HepG2 (cell line): ENCODE results near the gene ACSS1. TPM values are rescaled to one million over a fixed set of nuclear protein-coding genes. Genes with fewer than 3 reads are reported as not detected.
A peak's percentile ranks its signal among the peaks of the same experiment; 100 is the strongest.

Source experiments
- KAT8 ChIP-seq: IDR thresholded peaks from 2 replicates; pipeline ENCODE4 v1.6.1; 2016; ENCODE audit warnings: missing genetic modification reagents, missing compliant biosample characterization
- NFE2L1 ChIP-seq: sonication (generic); formaldehyde crosslinking; IDR thresholded peaks from 2 replicates; pipeline ENCODE4 v1.4.0; 2020; ENCODE audit warnings: missing genetic modification reagents, mild to moderate bottlenecking, borderline replicate concordance
- NFYB ChIP-seq: sonication (generic); formaldehyde crosslinking; IDR thresholded peaks from 2 replicates; pipeline ENCODE4 v1.4.0; 2020; ENCODE audit warnings: missing genetic modification reagents
- RNF2 ChIP-seq: fragments of 450-650 bp; conservative IDR thresholded peaks from 2 replicates; pipeline ENCODE4 v1.6.1; 2016; ENCODE audit warnings: low read depth
- SKI ChIP-seq: fragments of 450-650 bp; IDR thresholded peaks from one replicate; pipeline ENCODE4 v1.6.1; 2018; ENCODE audit warnings: mild to moderate bottlenecking; ENCODE audit not compliant: partially characterized antibody
- ZFYVE20 ChIP-seq: sonication (generic); formaldehyde crosslinking; IDR thresholded peaks from 2 replicates; pipeline ENCODE4 v1.8.0; 2023; ENCODE audit warnings: low read depth, mild to moderate bottlenecking, moderate library complexity, missing genetic modification reagents, borderline replicate concordance
- ZNF749 ChIP-seq: sonication (generic); formaldehyde crosslinking; IDR thresholded peaks from 2 replicates; pipeline ENCODE4 v1.8.0; 2022; ENCODE audit warnings: mild to moderate bottlenecking, missing genetic modification reagents, moderate library complexity, borderline replicate concordance
- ZNF761 ChIP-seq: sonication (generic); formaldehyde crosslinking; conservative IDR thresholded peaks from 2 replicates; pipeline ENCODE4 v1.4.0; 2020; ENCODE audit warnings: mild to moderate bottlenecking, missing genetic modification reagents
- polyA plus RNA-seq, 8 experiments: library from polyadenylated mRNA; depleted of rRNA in 3 of 8; stranded (reverse) in 7 of 8; unstranded in 1 of 8; fragments of >200 nt; fragmentation: Illumina TruSeq in 4 of 8; extraction: Trizol in 4 of 8; gene quantifications; 2 replicates each; pipeline versions ENCODE4 v1.2.1 to v1.2.3, GENCODE V29; 2011 to 2016; ENCODE audit warnings: low read depth in 4 of 8, missing spikeins in 1 of 8, mixed read lengths in 1 of 8; ENCODE audit not compliant: insufficient read depth in 1 of 8
- total RNA-seq, 5 experiments: library from RNA; depleted of rRNA; stranded (reverse); fragments of >200 nt; fragmentation: Illumina TruSeq; extraction: Trizol; gene quantifications; 2 replicates each; pipeline ENCODE4 v1.2.3, GENCODE V29; 2016; ENCODE audit warnings: low read depth in 1 of 5
- TF ChIP-seq, protein P1 (sequence below): sonication (generic); formaldehyde crosslinking; IDR thresholded peaks from 2 replicates; pipeline ENCODE4 v1.5.1; 2020; ENCODE audit warnings: missing genetic modification reagents, mild to moderate bottlenecking, borderline replicate concordance
- TF ChIP-seq, protein P2 (sequence below): IDR thresholded peaks from 2 replicates; pipeline ENCODE4 v1.4.0; 2020; ENCODE audit warnings: mild to moderate bottlenecking, missing genetic modification reagents
- TF ChIP-seq, protein P3 (sequence below): sonication (generic); formaldehyde crosslinking; IDR thresholded peaks from 2 replicates; pipeline ENCODE4 v1.8.0; 2022; ENCODE audit warnings: mild to moderate bottlenecking, missing genetic modification reagents
- TF ChIP-seq, protein P4 (sequence below): sonication (generic); formaldehyde crosslinking; IDR thresholded peaks from 2 replicates; pipeline ENCODE4 v1.8.0; 2022; ENCODE audit warnings: mild to moderate bottlenecking, missing genetic modification reagents, moderate library complexity
- TF ChIP-seq, protein P5 (sequence below): sonication (generic); formaldehyde crosslinking; IDR thresholded peaks from 2 replicates; pipeline ENCODE4 v1.9.0; 2022; ENCODE audit warnings: missing genetic modification reagents, mild to moderate bottlenecking, borderline replicate concordance
- TF ChIP-seq, protein P6 (sequence below): sonication (generic); formaldehyde crosslinking; IDR thresholded peaks from 2 replicates; pipeline ENCODE4 v1.8.0; 2022; ENCODE audit warnings: missing genetic modification reagents, mild to moderate bottlenecking, moderate library complexity, borderline replicate concordance

ACSS1 gene
- total and polyA plus RNA-seq, 2 of the 13 experiments (the other 11 are each of a cell fraction or from before 2014, with no cell fraction given), result 15.2 to 41.6 TPM

DNA sequence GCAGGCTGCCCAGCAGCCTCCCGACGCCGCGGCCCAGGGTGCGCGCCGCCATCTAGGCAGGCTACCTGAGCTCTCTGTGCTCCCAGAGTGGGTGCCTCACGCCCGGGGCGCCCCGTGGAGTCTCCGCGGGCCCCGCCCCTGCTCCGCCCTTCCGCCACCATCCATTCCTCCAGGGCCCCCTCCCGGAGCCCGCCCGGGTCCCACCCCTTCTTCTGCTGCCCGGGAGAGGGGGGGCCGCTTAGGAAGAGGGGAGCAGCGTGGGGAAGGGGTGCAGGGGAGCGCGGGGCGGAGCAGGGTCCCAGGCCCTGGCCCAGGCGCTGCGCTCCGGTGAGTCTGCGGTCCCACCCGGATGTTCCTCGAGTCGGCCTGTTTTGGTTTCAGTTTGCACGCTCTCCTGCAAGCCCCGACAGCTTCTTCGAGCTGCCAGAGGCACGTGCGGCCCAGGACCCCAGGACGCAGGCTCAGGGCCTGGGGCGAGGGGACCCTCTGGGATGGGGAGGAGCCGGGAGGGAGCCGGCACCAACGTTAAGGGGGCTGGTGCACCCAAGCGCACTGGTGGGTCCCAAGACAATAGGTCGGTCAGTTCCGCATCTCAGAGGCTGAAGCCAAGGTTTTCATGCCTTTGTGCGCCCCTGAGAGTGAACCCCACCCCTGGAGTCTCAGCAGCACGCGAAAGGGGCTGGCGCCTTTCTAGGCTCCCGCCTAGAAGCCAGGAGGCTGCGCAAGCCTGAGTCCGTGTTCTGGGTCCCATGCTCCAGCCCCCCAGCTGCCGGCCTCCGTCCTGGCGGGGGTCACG lies at the start of gene ACSS1 (continued):
- TF ChIP-seq, protein P1, sequence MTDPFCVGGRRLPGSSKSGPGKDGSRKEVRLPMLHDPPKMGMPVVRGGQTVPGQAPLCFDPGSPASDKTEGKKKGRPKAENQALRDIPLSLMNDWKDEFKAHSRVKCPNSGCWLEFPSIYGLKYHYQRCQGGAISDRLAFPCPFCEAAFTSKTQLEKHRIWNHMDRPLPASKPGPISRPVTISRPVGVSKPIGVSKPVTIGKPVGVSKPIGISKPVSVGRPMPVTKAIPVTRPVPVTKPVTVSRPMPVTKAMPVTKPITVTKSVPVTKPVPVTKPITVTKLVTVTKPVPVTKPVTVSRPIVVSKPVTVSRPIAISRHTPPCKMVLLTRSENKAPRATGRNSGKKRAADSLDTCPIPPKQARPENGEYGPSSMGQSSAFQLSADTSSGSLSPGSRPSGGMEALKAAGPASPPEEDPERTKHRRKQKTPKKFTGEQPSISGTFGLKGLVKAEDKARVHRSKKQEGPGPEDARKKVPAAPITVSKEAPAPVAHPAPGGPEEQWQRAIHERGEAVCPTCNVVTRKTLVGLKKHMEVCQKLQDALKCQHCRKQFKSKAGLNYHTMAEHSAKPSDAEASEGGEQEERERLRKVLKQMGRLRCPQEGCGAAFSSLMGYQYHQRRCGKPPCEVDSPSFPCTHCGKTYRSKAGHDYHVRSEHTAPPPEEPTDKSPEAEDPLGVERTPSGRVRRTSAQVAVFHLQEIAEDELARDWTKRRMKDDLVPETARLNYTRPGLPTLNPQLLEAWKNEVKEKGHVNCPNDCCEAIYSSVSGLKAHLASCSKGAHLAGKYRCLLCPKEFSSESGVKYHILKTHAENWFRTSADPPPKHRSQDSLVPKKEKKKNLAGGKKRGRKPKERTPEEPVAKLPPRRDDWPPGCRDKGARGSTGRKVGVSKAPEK (CRISPR knock-in tag), result no peak
- TF ChIP-seq, protein P2, sequence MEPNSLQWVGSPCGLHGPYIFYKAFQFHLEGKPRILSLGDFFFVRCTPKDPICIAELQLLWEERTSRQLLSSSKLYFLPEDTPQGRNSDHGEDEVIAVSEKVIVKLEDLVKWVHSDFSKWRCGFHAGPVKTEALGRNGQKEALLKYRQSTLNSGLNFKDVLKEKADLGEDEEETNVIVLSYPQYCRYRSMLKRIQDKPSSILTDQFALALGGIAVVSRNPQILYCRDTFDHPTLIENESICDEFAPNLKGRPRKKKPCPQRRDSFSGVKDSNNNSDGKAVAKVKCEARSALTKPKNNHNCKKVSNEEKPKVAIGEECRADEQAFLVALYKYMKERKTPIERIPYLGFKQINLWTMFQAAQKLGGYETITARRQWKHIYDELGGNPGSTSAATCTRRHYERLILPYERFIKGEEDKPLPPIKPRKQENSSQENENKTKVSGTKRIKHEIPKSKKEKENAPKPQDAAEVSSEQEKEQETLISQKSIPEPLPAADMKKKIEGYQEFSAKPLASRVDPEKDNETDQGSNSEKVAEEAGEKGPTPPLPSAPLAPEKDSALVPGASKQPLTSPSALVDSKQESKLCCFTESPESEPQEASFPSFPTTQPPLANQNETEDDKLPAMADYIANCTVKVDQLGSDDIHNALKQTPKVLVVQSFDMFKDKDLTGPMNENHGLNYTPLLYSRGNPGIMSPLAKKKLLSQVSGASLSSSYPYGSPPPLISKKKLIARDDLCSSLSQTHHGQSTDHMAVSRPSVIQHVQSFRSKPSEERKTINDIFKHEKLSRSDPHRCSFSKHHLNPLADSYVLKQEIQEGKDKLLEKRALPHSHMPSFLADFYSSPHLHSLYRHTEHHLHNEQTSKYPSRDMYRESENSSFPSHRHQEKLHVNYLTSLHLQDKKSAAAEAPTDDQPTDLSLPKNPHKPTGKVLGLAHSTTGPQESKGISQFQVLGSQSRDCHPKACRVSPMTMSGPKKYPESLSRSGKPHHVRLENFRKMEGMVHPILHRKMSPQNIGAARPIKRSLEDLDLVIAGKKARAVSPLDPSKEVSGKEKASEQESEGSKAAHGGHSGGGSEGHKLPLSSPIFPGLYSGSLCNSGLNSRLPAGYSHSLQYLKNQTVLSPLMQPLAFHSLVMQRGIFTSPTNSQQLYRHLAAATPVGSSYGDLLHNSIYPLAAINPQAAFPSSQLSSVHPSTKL (CRISPR knock-in tag), result no peak
- no peak; the same call in 1 of the 2 replicates for TF ChIP-seq ZFYVE20 (CRISPR knock-in tag)
- no peak for TF ChIP-seq NFYB (CRISPR knock-in tag)
- TF ChIP-seq, protein P3, sequence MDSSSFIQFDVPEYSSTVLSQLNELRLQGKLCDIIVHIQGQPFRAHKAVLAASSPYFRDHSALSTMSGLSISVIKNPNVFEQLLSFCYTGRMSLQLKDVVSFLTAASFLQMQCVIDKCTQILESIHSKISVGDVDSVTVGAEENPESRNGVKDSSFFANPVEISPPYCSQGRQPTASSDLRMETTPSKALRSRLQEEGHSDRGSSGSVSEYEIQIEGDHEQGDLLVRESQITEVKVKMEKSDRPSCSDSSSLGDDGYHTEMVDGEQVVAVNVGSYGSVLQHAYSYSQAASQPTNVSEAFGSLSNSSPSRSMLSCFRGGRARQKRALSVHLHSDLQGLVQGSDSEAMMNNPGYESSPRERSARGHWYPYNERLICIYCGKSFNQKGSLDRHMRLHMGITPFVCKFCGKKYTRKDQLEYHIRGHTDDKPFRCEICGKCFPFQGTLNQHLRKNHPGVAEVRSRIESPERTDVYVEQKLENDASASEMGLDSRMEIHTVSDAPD (CRISPR knock-in tag), result peak; percentile 64; the same call in 1 of the 2 replicates
- TF ChIP-seq, protein P4, sequence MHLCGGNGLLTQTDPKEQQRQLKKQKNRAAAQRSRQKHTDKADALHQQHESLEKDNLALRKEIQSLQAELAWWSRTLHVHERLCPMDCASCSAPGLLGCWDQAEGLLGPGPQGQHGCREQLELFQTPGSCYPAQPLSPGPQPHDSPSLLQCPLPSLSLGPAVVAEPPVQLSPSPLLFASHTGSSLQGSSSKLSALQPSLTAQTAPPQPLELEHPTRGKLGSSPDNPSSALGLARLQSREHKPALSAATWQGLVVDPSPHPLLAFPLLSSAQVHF (CRISPR knock-in tag), result 0 out of 2 replicates have a peak, but pooled peaks have one; percentile 19
- peak; percentile 94 for TF ChIP-seq NFE2L1 (CRISPR knock-in tag)
- TF ChIP-seq RNF2, result 0 out of 2 replicates have a peak, but pooled peaks have one; percentile 47
- TF ChIP-seq, protein P5, sequence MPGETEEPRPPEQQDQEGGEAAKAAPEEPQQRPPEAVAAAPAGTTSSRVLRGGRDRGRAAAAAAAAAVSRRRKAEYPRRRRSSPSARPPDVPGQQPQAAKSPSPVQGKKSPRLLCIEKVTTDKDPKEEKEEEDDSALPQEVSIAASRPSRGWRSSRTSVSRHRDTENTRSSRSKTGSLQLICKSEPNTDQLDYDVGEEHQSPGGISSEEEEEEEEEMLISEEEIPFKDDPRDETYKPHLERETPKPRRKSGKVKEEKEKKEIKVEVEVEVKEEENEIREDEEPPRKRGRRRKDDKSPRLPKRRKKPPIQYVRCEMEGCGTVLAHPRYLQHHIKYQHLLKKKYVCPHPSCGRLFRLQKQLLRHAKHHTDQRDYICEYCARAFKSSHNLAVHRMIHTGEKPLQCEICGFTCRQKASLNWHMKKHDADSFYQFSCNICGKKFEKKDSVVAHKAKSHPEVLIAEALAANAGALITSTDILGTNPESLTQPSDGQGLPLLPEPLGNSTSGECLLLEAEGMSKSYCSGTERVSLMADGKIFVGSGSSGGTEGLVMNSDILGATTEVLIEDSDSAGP (CRISPR knock-in tag), result peak; percentile 48; the same call in 1 of the 2 replicates
- TF ChIP-seq ZNF761 (CRISPR knock-in tag), result peak; percentile 90
- TF ChIP-seq, protein P6, sequence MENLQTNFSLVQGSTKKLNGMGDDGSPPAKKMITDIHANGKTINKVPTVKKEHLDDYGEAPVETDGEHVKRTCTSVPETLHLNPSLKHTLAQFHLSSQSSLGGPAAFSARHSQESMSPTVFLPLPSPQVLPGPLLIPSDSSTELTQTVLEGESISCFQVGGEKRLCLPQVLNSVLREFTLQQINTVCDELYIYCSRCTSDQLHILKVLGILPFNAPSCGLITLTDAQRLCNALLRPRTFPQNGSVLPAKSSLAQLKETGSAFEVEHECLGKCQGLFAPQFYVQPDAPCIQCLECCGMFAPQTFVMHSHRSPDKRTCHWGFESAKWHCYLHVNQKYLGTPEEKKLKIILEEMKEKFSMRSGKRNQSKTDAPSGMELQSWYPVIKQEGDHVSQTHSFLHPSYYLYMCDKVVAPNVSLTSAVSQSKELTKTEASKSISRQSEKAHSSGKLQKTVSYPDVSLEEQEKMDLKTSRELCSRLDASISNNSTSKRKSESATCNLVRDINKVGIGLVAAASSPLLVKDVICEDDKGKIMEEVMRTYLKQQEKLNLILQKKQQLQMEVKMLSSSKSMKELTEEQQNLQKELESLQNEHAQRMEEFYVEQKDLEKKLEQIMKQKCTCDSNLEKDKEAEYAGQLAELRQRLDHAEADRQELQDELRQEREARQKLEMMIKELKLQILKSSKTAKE (CRISPR knock-in tag), result no peak
- TF ChIP-seq SKI, result no peak
- TF ChIP-seq KAT8, result peak; percentile 31; the same call in 1 of the 2 replicates
- no peak for TF ChIP-seq ZNF749 (CRISPR knock-in tag)
